GM10847 (cell line): ENCODE measurements around the gene WWTR1.

Source experiments
- POLR2A ChIP-seq: IDR thresholded peaks from 2 replicates; pipeline ENCODE4 v1.6.1; 2011; ENCODE audit not compliant: insufficient read length; ENCODE audit errors: extremely low read depth

Gene WWTR1

GRCh38 chr3:149662240-149662887 lies 4.5 kb upstream of the WWTR1 start:
- no peak for TF ChIP-seq POLR2A

- no peak for TF ChIP-seq POLR2A
Measured at GRCh38 chr3:149660462-149660861, 2.6 kb upstream of the WWTR1 start.

- no peak for TF ChIP-seq POLR2A
Measured at GRCh38 chr3:149658744-149659497, 1.1 kb upstream of the WWTR1 start.

- no peak for TF ChIP-seq POLR2A
Measured at GRCh38 chr3:149657321-149657925, 402 bp downstream of the WWTR1 start.

GRCh38 chr3:149655826-149656574 lies 1.8 kb downstream of the WWTR1 start:
- no peak for TF ChIP-seq POLR2A

- no peak for TF ChIP-seq POLR2A
Measured at GRCh38 chr3:149654188-149654601, 3.6 kb downstream of the WWTR1 start.

GRCh38 chr3:149653564-149653963 lies 4.3 kb downstream of the WWTR1 start:
- TF ChIP-seq POLR2A = no peak

GRCh38 chr3:149653136-149653535 lies 4.7 kb downstream of the WWTR1 start:
- TF ChIP-seq POLR2A = no peak

GRCh38 chr3:149650828-149651227 lies 7.0 kb downstream of the WWTR1 start:
- TF ChIP-seq POLR2A = no peak

GRCh38 chr3:149648525-149648924 lies 9.3 kb downstream of the WWTR1 start:
- no peak for TF ChIP-seq POLR2A

GRCh38 chr3:149647812-149648211 lies 10.0 kb downstream of the WWTR1 start:
- no peak for TF ChIP-seq POLR2A

GRCh38 chr3:149647285-149647684 lies 10.5 kb downstream of the WWTR1 start:
- TF ChIP-seq POLR2A = no peak

- TF ChIP-seq POLR2A = no peak
Measured at GRCh38 chr3:149646181-149646766, 11.6 kb downstream of the WWTR1 start.

- no peak for TF ChIP-seq POLR2A
Measured at GRCh38 chr3:149643963-149644362, 13.9 kb downstream of the WWTR1 start.

- no peak for TF ChIP-seq POLR2A
Measured at GRCh38 chr3:149643482-149643798, 14.4 kb downstream of the WWTR1 start.
